HG02623 (cell line): Measurements from ENCODE around the gene SMIM41.
"Not testable (repeated sequence)": the region's sequence is repeated elsewhere in the genome, so short reads cannot be mapped to it uniquely, and the experiment has no call there.

Experiments used
- ATAC-seq: cut with Tn5 transposase; IDR thresholded peaks from one replicate; pipeline ENCODE4 v1.9.1; 2021; ENCODE audit warnings: moderate library complexity; ENCODE audit not compliant: unreplicated experiment

SMIM41 gene

GRCh38 chr12:52084491-52085231 lies 5.2 kb downstream of the SMIM41 start:
- ATAC-seq: no peak

GRCh38 chr12:52085682-52086180 lies 6.2 kb downstream of the SMIM41 start:
- no peak for ATAC-seq

- no peak for ATAC-seq
Measured at GRCh38 chr12:52086366-52086765, 6.9 kb downstream of the SMIM41 start.

GRCh38 chr12:52086944-52087835 lies 7.7 kb downstream of the SMIM41 start:
- no peak for ATAC-seq

- ATAC-seq: no peak
Measured at GRCh38 chr12:52087961-52088820, 8.7 kb downstream of the SMIM41 start.

GRCh38 chr12:52089491-52089890 lies 10.0 kb downstream of the SMIM41 start:
- ATAC-seq: no peak

GRCh38 chr12:52090291-52090690 lies 10.8 kb downstream of the SMIM41 start:
- ATAC-seq: no peak

- ATAC-seq: no peak
Measured at GRCh38 chr12:52091061-52091460, 11.6 kb downstream of the SMIM41 start.

- no peak for ATAC-seq
Measured at GRCh38 chr12:52091869-52092268, 12.4 kb downstream of the SMIM41 start.

GRCh38 chr12:52093346-52093745 lies 13.8 kb downstream of the SMIM41 start:
- ATAC-seq: no peak

- ATAC-seq: no peak
Measured at GRCh38 chr12:52096332-52097044, 17.0 kb downstream of the SMIM41 start.

- ATAC-seq: no peak
Measured at GRCh38 chr12:52097045-52097666, 17.7 kb downstream of the SMIM41 start.

GRCh38 chr12:52104431-52105089 lies 25.1 kb downstream of the SMIM41 start:
- ATAC-seq: not testable (repeated sequence)

- not testable (repeated sequence) for ATAC-seq
Measured at GRCh38 chr12:52116222-52117125, 37.0 kb downstream of the SMIM41 start.

- ATAC-seq: not testable (repeated sequence)
Measured at GRCh38 chr12:52117806-52118475, 38.4 kb downstream of the SMIM41 start.

- ATAC-seq: no peak
Measured at GRCh38 chr12:52119398-52120254, 40.1 kb downstream of the SMIM41 start.
